Fibroblast of upper back skin (primary cell): ENCODE data around the gene GPR27.

Experiments
- DNase-seq: peaks from one replicate; pipeline ENCODE4 v3.0.0-alpha.2; 2013

The GPR27 gene

DNA sequence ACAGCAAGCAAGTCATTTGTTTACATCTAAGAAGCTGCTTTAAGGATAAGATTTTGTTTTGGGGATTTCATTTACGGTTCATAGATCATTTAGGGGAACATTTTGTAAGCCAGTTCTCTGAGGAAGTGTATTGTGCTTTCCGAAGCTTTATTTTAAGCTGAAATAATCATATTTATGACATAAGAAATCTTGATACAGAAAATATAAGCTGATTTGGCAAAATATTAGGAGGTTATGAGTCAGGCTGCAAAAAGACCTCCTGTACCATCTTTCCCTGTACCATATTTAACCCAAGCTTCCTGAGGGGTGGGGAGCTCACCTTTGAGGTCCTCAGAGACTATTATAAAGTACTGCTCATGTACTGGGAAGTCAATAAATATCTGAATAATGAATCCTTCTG is 20.3 kb upstream of the GPR27 start:
- no peak for DNase-seq

DNA sequence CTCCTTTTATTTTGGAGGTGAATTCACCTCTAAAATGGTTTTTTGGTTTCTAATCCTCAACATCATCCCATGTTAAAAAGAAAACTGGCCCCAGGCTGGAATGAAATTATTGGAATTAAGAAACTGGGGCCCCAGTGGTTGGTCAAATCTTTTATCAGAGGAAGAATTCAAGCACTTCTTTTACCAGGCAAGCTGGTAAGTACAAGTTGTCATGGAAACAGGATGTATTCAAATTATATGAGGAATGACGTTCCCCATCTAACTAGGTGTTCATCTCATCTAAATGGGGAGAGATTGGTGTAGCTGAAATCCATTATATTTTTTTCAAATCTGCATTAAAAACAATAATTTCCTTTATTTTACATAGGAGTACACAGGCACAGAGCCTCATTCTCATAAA is 18.8 kb upstream of the GPR27 start:
- DNase-seq, result no peak

DNA sequence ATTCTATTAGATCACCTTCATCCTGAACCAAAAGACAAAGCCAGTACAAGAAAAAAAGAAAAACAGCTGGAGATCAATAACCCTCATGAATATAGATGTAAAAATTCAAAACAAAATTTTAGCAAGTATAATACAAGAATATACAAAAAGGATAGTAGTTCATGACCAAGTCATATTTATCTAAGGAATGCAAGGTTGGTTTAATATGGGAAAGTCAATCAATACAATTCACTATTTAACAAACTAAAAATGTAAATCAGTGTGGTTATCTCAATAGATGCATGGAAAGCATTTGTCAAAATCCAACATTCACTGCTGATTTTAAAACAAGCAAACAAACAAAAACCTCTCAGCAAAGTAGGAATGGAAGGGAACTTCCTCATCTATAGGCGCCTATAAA is 11.0 kb upstream of the GPR27 start:
- no peak for DNase-seq

DNA sequence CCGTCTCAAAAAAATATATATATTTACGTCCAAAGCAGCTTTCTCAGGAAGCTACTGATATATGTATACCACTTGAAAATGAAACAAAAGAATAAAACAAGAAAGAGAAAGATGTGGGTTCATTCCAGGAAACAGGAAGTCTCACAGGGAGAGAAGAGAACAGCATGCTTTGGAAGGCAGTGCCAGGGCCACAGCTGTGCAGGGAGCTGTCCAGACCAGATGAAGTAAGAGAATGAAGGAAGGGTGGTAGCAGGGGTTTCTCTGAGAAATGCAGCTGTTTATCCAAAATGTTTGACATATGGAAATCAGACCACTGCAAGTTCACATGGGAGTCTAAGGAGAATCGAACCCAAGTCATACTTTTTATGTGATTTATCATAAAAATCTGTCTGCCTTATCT is 8.9 kb upstream of the GPR27 start:
- no peak for DNase-seq

DNA sequence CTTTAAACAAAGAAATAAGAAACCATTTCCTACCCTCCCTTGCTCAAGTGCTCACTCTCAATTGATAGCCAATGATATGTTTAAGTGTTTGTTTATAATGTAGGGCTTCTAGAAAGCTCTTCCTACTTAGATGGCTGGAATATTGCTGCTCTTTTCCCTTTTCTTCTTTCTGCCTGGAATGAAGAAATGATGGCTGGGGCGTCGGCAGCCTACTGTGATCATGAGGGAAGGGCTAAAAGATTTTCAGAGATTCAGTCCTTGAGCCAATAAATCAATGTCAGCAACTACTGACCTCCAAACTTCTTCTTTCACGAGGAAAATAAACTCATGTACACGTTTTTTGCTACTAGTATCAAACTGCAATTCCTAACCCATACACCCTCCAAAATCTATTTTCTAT is 2.1 kb upstream of the GPR27 start:
- no peak for DNase-seq

GRCh38 chr3:71752831-71753700 is 589 bp upstream of the GPR27 start:
- DNase-seq, result no peak

DNA sequence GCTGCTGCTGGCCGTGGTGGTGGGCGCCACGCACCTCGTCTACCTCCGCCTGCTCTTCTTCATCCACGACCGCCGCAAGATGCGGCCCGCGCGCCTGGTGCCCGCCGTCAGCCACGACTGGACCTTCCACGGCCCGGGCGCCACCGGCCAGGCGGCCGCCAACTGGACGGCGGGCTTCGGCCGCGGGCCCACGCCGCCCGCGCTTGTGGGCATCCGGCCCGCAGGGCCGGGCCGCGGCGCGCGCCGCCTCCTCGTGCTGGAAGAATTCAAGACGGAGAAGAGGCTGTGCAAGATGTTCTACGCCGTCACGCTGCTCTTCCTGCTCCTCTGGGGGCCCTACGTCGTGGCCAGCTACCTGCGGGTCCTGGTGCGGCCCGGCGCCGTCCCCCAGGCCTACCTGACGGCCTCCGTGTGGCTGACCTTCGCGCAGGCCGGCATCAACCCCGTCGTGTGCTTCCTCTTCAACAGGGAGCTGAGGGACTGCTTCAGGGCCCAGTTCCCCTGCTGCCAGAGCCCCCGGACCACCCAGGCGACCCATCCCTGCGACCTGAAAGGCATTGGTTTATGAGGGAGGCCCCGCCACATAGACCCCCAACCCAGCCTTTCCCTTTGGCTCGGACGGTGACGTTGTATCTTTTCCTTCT is 1.1 kb downstream of the GPR27 start:
- DNase-seq, result no peak

GRCh38 chr3:71758091-71758490 is 4.4 kb downstream of the GPR27 start:
- DNase-seq, result no peak

DNA sequence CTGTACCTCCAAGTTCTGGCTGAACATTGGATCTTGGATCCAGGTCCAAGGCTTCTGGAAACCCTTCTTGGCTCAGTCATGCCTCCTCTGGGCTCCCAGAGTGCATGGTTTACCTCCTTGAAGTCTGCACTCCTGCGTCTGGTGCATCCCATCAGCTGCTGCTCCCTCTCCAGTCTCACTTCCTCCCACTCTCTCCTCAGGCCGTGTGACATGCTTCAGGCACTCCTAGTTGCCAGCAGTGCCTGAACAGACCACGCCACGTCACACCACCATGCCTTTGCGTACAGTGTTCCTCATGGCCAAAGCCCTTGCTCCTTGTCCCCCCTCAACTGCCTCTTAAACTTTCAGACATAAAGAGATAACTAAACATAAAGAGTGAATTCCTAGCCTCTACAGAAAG is 5.7 kb downstream of the GPR27 start:
- DNase-seq, result no peak

GRCh38 chr3:71760140-71760539 is 6.5 kb downstream of the GPR27 start:
- no peak for DNase-seq

GRCh38 chr3:71763426-71763825 is 9.8 kb downstream of the GPR27 start:
- no peak for DNase-seq

DNA sequence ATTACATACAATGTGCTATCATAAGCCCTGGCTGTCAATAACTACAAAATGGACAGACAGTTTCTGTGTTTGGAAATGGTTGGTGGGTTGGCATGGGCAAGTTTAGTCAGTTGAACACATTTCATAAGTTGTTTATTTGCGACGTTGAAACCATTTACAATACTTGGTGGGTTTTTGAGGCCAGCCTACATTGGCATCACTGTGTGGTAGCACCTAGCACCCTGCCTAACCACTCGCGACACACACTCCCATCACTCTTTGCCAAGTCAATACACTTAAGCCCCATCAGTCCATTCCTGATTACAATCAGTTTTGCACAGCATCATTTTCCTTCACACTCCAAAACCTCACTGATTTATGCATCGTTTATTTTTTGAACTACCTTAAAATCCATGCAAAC is 17.5 kb downstream of the GPR27 start:
- no peak for DNase-seq

- DNase-seq, result no peak
These were observed 18.2 kb downstream of the GPR27 start for GRCh38 chr3:71771884-71772283.

DNA sequence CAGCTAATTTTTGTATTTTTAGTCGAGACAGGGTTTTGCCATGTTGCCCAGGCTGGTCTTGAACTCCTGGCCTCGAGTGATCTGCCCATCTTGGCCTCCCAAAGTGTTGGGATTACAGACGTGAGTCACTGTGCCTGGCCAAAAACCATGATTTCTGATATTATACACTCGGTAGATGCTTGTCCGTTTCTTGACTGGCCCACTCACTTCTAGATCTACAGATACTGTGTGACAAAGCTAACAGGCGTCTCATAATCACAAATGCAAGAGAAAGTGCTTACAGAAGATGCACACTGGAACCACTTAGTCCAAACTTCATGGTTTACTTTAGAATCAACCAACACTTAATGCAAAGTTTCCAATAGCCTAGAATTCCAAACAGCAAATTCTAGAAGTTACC is 22.9 kb downstream of the GPR27 start:
- DNase-seq, result no peak

DNA sequence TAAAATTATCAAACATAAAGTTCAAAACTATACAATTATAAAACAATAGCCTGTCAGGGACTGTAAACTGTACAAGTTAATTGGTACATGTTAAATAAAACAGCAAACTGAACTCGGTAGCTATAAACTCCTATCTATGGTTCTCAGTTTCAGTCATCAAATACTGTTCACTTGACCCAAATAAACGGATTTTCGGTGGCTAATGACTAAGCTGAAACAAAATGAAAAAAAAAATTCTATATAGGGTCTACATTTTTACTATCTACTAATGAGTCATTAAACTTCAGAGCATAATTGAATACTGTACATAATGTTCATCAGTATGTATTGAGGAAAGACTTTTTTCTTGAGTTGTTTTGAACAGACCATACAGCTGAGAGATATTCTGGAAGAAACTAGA is 24.7 kb downstream of the GPR27 start:
- no peak for DNase-seq

DNA sequence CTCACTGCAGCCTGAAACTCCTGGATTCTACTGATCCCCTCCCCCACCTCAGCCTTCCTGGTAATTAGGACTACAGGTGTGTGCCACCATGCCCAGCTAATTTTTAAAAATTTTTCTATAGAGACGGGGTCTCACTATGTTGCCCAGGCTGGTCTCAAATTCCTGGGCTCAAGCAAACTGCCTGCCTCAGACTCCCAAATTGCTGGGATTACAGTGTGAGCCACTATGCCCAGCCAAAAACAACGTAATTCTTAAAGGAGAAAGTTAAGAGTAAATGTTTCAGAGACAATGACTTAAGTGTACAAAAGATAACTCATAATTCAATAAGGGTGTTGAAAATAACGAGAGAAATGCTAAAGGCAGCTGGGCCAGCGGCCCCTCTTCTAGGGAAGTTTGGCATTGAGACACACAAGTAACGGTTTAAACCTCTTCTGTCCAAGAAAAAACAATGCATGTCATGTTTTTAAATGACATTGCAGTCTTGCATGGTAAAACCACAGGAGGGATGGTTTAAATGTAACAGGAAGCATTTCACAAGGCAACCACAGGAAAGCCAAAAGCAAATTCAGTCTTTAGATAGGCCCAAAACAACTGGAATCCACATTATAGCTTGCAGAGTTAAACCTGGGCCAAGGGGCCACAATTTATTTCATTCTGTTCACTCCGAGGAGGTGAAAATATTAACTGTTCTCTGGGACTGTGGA is 26.2 kb downstream of the GPR27 start:
- no peak for DNase-seq

GRCh38 chr3:71780430-71780829 is 26.8 kb downstream of the GPR27 start:
- DNase-seq, result no peak

DNA sequence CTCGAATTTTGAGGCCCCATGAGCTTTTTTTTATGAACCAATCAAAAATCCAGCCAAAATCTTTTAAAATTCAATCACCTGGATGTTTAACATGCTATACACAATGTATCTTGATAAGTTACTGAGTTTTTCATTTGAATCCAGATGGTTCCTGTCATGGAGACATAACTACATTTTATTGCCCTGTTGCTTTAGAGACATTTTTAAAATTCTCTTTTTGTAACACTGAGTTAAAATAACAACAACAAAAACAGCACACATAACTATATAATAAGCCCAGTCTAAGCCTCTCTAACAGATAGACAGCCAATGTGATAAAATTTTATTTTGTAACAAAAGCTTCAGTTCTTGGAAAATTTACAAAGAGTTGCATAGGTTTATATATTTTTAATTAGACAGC is 29.5 kb downstream of the GPR27 start:
- DNase-seq, result no peak

DNA sequence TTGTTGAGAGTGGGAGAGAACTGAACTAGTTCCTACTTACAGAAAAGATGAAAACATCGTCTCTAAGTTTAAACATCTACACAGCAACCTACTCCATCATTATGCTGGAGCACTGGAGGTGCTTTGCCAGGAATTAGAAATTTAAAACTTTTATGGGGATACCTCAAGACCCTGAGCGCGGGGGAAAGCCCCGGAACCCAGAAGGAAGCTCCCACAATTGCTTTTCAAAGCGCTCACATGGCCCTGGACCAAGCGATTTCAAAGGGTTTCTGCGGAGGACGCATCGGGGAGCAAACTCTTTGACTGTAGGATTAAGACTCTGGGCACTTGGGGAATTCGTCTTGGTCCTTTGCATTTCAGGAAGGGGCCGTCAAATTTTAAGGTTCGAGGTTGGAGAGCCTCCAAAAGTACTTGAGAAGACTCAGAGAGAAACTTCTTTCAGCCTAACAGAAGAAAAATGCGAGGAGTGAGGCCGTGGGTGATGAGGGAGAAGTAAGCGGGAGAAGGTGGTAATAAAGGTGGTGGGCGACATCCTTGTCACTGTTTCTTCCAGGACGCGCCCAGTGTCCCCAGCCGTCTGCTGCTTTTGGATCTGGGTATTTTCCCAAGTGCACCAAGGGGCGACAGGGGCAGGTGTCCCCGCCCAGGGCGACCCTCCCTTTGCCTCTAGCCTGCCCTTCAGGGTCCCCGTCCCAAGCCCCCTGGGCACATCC is 30.7 kb downstream of the GPR27 start:
- DNase-seq, result no peak

- DNase-seq, result no peak
These were observed 31.4 kb downstream of the GPR27 start, which contains the start of gene PROK2 for GRCh38 chr3:71784914-71785531. Gene PROK2 (minus strand): TSS chr3:71785148. CDS start chr3:71785052, 96 bp downstream.

GRCh38 chr3:71785532-71786216 is 32.0 kb downstream of the GPR27 start:
- DNase-seq, result no peak

DNA sequence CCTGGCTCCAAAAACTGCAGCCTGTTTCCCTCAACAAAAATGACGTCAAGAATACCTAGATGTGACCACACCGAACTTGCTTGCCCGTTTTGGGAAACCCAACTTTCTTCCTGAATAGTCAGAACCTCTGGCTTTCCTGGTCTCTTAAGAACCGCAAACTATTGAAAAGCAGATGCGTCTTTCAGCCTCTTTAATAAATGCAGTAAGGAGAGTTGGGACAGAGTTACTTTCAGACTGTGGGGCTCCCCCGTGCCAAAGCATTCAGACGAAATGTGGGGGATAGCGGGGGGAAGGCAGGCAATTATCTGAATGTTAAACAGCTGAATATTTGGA is 32.5 kb downstream of the GPR27 start:
- DNase-seq, result no peak
